ENCODE measurements around the gene TGFBI.

GRCh38 chr5:136039202-136039601 is 10.4 kb downstream of the TGFBI start:
- TF ChIP-seq CTCF (IDR thresholded peaks at IDR 0.05) (no peak), POLR2A (IDR thresholded peaks at IDR 0.05) (no peak)

Data from esophagus squamous epithelium (tissue), 4 donors.